C4-2B (cell line): ENCODE measurements around the gene POTEM.
"Not testable (repeated sequence)": the region's sequence is repeated elsewhere in the genome, so short reads cannot be mapped to it uniquely, and the experiment has no call there.

Experiments
- ZFX ChIP-seq: fragments of 450-650 bp; IDR thresholded peaks from 2 replicates; pipeline ENCODE4 v1.6.1; 2017
- TF ChIP-seq, protein P1 (sequence below): fragments of 450-650 bp; conservative IDR thresholded peaks from 2 replicates; pipeline ENCODE4 v1.5.1; 2017; ENCODE audit warnings: mild to moderate bottlenecking

DNA sequence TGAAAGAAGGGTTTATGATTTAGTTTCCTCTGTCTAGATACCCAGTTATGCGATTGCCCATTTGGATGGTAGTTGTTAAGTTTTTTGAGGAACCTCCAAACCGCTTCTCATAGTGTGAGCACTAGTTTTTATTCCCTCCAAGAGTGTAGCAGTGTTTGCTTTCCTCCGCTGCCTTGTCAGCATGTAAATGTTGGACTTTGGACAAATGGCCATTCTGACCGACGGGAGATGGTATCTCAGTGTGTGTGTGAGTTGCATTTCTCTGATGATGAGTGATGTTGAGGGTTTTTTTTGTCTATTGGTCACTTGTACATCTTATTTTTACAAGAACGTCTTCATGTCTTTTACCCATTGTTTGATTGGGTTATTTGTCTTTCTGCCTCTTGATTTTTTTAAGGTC, 11.4 kb upstream of the POTEM start:
- TF ChIP-seq, protein P1, sequence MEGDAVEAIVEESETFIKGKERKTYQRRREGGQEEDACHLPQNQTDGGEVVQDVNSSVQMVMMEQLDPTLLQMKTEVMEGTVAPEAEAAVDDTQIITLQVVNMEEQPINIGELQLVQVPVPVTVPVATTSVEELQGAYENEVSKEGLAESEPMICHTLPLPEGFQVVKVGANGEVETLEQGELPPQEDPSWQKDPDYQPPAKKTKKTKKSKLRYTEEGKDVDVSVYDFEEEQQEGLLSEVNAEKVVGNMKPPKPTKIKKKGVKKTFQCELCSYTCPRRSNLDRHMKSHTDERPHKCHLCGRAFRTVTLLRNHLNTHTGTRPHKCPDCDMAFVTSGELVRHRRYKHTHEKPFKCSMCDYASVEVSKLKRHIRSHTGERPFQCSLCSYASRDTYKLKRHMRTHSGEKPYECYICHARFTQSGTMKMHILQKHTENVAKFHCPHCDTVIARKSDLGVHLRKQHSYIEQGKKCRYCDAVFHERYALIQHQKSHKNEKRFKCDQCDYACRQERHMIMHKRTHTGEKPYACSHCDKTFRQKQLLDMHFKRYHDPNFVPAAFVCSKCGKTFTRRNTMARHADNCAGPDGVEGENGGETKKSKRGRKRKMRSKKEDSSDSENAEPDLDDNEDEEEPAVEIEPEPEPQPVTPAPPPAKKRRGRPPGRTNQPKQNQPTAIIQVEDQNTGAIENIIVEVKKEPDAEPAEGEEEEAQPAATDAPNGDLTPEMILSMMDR: not testable (repeated sequence)
- not testable (repeated sequence) for TF ChIP-seq ZFX
